Panc1 (cell line): ENCODE measurements around the gene NANOS3.

Experiments used
- POLR2AphosphoS5 ChIP-seq: IDR thresholded peaks from 2 replicates; pipeline ENCODE4 v1.6.1; 2012; ENCODE audit warnings: mild to moderate bottlenecking, low read depth, low read length, moderate library complexity
- TCF7L2 ChIP-seq: IDR thresholded peaks from 2 replicates; pipeline ENCODE4 v1.6.1; 2011; ENCODE audit warnings: mild to moderate bottlenecking, low read depth, low read length, inconsistent platforms
- TF ChIP-seq, protein P1 (sequence below): fragments of 450-650 bp; IDR thresholded peaks from 2 replicates; pipeline ENCODE4 v1.5.1; 2017; ENCODE audit warnings: mild to moderate bottlenecking
- TF ChIP-seq, protein P2 (sequence below), 2 experiments: IDR thresholded peaks; 2 replicates each; pipeline ENCODE4 v1.6.1; 2011 to 2012; ENCODE audit warnings: low read depth in 2 of 2, control low read depth in 1 of 2, low read length in 1 of 2, mild to moderate bottlenecking in 1 of 2, moderate library complexity in 1 of 2; ENCODE audit not compliant: insufficient read depth in 1 of 2

DNA sequence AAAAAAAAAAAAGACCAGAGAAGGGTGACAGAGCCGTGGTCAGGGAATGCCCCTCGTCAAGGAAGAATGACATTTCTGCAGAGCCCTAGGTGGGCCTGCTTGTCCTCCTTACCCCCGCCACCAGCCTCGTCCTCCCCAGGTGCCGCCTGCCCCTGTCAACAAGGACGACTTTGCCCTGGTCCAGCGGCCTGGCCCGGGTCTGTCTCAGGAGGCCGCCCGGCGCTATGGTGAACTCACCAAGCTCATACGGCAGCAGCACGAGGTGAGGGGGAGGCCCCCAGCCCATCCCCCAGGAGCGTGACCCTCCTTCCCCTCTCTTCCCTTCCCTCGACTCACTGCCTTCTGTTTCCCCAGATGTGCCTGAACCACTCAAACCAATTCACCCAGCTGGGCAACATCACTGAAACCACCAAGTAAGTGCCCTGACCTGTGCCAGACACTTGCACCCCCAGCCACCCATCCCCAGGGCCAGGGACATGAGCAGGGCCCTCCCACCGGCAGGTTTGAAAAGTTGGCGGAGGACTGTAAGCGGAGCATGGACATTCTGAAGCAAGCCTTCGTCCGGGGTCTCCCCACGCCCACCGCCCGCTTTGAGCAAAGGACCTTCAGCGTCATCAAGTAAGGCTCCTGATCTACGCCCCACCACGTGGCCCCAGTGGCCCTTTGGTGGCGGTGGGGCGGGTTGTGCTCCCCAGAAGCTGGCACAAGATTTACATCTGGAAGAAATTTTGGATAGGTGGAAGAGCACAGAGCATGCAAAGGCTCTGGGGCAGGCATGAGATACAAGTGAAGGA, 46.5 kb downstream of the NANOS3 start:
- TF ChIP-seq POLR2AphosphoS5 (no peak), TCF7L2 (no peak)
- TF ChIP-seq, protein P1, sequence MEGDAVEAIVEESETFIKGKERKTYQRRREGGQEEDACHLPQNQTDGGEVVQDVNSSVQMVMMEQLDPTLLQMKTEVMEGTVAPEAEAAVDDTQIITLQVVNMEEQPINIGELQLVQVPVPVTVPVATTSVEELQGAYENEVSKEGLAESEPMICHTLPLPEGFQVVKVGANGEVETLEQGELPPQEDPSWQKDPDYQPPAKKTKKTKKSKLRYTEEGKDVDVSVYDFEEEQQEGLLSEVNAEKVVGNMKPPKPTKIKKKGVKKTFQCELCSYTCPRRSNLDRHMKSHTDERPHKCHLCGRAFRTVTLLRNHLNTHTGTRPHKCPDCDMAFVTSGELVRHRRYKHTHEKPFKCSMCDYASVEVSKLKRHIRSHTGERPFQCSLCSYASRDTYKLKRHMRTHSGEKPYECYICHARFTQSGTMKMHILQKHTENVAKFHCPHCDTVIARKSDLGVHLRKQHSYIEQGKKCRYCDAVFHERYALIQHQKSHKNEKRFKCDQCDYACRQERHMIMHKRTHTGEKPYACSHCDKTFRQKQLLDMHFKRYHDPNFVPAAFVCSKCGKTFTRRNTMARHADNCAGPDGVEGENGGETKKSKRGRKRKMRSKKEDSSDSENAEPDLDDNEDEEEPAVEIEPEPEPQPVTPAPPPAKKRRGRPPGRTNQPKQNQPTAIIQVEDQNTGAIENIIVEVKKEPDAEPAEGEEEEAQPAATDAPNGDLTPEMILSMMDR: no peak
- TF ChIP-seq, protein P2, sequence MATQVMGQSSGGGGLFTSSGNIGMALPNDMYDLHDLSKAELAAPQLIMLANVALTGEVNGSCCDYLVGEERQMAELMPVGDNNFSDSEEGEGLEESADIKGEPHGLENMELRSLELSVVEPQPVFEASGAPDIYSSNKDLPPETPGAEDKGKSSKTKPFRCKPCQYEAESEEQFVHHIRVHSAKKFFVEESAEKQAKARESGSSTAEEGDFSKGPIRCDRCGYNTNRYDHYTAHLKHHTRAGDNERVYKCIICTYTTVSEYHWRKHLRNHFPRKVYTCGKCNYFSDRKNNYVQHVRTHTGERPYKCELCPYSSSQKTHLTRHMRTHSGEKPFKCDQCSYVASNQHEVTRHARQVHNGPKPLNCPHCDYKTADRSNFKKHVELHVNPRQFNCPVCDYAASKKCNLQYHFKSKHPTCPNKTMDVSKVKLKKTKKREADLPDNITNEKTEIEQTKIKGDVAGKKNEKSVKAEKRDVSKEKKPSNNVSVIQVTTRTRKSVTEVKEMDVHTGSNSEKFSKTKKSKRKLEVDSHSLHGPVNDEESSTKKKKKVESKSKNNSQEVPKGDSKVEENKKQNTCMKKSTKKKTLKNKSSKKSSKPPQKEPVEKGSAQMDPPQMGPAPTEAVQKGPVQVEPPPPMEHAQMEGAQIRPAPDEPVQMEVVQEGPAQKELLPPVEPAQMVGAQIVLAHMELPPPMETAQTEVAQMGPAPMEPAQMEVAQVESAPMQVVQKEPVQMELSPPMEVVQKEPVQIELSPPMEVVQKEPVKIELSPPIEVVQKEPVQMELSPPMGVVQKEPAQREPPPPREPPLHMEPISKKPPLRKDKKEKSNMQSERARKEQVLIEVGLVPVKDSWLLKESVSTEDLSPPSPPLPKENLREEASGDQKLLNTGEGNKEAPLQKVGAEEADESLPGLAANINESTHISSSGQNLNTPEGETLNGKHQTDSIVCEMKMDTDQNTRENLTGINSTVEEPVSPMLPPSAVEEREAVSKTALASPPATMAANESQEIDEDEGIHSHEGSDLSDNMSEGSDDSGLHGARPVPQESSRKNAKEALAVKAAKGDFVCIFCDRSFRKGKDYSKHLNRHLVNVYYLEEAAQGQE (IDR thresholded peaks at IDR 0.05; ENCODE audit: insufficient read depth in 1 of 2, low read depth in 2 of 2, low read length in 1 of 2): no peak
